Uterus (tissue), 2 donors: Measurements from ENCODE around the gene PLCD4.

Experiments used
- CTCF ChIP-seq, 4 experiments: fragments of 200-600 bp in 2 of 4; fragments of 450-650 bp in 2 of 4; sonication (generic) in 2 of 4; IDR thresholded peaks; one replicate each; pipeline ENCODE4 v1.5.1; 2016 to 2019; ENCODE audit warnings: antibody characterized with exemption in 4 of 4, mild to moderate bottlenecking in 2 of 4, moderate library complexity in 1 of 4
- POLR2A ChIP-seq, 2 donors: fragments of 450-650 bp; IDR thresholded peaks; one replicate each; pipeline ENCODE4 v1.6.1; 2016; ENCODE audit warnings: antibody characterized with exemption in 2 of 2, mild to moderate bottlenecking in 1 of 2, moderate library complexity in 1 of 2

- TF ChIP-seq POLR2A (IDR thresholded peaks at IDR 0.05) (no peak), CTCF (IDR thresholded peaks at IDR 0.05) (no peak)
Observed at GRCh38 chr2:218622606-218623365, 15.1 kb downstream of the PLCD4 start.
